PFSK-1 (cell line): Measurements from ENCODE around the gene SLC1A7.

Experiments
- FOXP2 ChIP-seq: optimal IDR thresholded peaks from 2 replicates; pipeline ENCODE3; 2011; ENCODE audit warnings: borderline replicate concordance, control low read depth, inconsistent platforms; ENCODE audit not compliant: insufficient read depth; ENCODE audit errors: extremely low read length, extremely low read depth
- POLR2AphosphoS5 ChIP-seq: IDR thresholded peaks from 2 replicates; pipeline ENCODE4 v1.6.1; 2012; ENCODE audit warnings: low read depth, mild to moderate bottlenecking, control low read depth, low read length, moderate library complexity
- REST ChIP-seq, 2 experiments: IDR thresholded peaks; 2 replicates each; pipeline versions ENCODE4 v1.6.1 to v1.8.0; 2011 to 2012; ENCODE audit warnings: low read depth in 2 of 2, low read length in 2 of 2, control low read depth in 1 of 2, inconsistent platforms in 1 of 2, mild to moderate bottlenecking in 1 of 2, moderate library complexity in 1 of 2; ENCODE audit not compliant: insufficient read depth in 1 of 2
- SIN3A ChIP-seq: IDR thresholded peaks from 2 replicates; pipeline ENCODE4 v1.6.1; 2012; ENCODE audit warnings: mild to moderate bottlenecking, low read length, moderate library complexity, borderline replicate concordance; ENCODE audit not compliant: insufficient read depth
- TAF1 ChIP-seq: IDR thresholded peaks from 2 replicates; pipeline ENCODE4 v1.6.1; 2012; ENCODE audit warnings: low read length, control low read depth, borderline replicate concordance; ENCODE audit not compliant: insufficient read depth

Gene SLC1A7

GRCh38 chr1:53116307-53116810 lies 26.1 kb downstream of the SLC1A7 start:
- no peak for TF ChIP-seq FOXP2
- TF ChIP-seq REST (IDR thresholded peaks at IDR 0.05; ENCODE audit: insufficient read depth in 1 of 2, low read depth in 2 of 2, low read length in 2 of 2), result no peak
- TF ChIP-seq POLR2AphosphoS5, result no peak
- TF ChIP-seq TAF1, result no peak
- TF ChIP-seq SIN3A, result no peak

GRCh38 chr1:53115403-53116306 lies 26.8 kb downstream of the SLC1A7 start:
- TF ChIP-seq SIN3A (no peak), REST (IDR thresholded peaks at IDR 0.05; ENCODE audit: insufficient read depth in 1 of 2, low read depth in 2 of 2, low read length in 2 of 2) (no peak), POLR2AphosphoS5 (no peak), TAF1 (no peak), FOXP2 (no peak)

- TF ChIP-seq FOXP2 (no peak), TAF1 (no peak), REST (IDR thresholded peaks at IDR 0.05; ENCODE audit: insufficient read depth in 1 of 2, low read depth in 2 of 2, low read length in 2 of 2) (no peak), POLR2AphosphoS5 (no peak), SIN3A (no peak)
Observed at GRCh38 chr1:53114581-53115400, 27.6 kb downstream of the SLC1A7 start.

GRCh38 chr1:53114090-53114489 lies 28.3 kb downstream of the SLC1A7 start:
- TF ChIP-seq REST (IDR thresholded peaks at IDR 0.05; ENCODE audit: insufficient read depth in 1 of 2, low read depth in 2 of 2, low read length in 2 of 2) (no peak), TAF1 (no peak)
